ENCODE measurements around the gene MRPL16. TPM values are rescaled to one million over a fixed set of nuclear protein-coding genes. Genes with fewer than 3 reads are reported as not detected.

Gene MRPL16
- total RNA-seq, 2 experiments from 2014 or later, result 22.8 to 24.6 TPM

- Histone ChIP-seq H3K36me3 (ENCODE audit: insufficient read depth, low read length) (peaks cover 5% of the 10 kb centered on the region), H3K4me1 (ENCODE audit: insufficient read depth, low read length) (peaks cover 25% of the 10 kb centered on the region), H3K27me3 (ENCODE audit: control insufficient read depth in 1 of 2, insufficient read depth in 2 of 2, low read length in 2 of 2) (no peaks in the 10 kb centered on the region), H3K9me3 (ENCODE audit: control insufficient read depth in 1 of 2, insufficient read depth in 1 of 2, low read length in 2 of 2) (no peaks in the 10 kb centered on the region), H3K27ac (ENCODE audit: low read depth in 1 of 2, low read length in 2 of 2) (no peak overlapping the region), H3K4me3 (ENCODE audit: low read length) (no peak overlapping the region)
- ChIA-PET POLR2A (no interaction called here), CTCF (no interaction called here)
- Mint-ChIP-seq H3K27me3 (peaks cover 3% of the 10 kb centered on the region), H3K4me3 (no peak overlapping the region), H3K36me3 (ENCODE audit: low read depth) (peaks cover 18% of the 10 kb centered on the region), H3K4me1 (ENCODE audit: low read depth) (peaks cover 36% of the 10 kb centered on the region), H3K27ac (no peak overlapping the region), H3K9me3 (peaks cover 6% of the 10 kb centered on the region)
- DNase-seq, result no peak
- intact Hi-C loops (cut with DNase I, micrococcal nuclease), result loop anchor here (5.0 to 10.0 kb wide), 4 partner anchors 119 to 256 kb away; partner anchors contain the start of gene PATL1 (in 1 of the 2)
- no peak for ATAC-seq (ENCODE audit: poor library complexity)
- TF ChIP-seq, protein P1, sequence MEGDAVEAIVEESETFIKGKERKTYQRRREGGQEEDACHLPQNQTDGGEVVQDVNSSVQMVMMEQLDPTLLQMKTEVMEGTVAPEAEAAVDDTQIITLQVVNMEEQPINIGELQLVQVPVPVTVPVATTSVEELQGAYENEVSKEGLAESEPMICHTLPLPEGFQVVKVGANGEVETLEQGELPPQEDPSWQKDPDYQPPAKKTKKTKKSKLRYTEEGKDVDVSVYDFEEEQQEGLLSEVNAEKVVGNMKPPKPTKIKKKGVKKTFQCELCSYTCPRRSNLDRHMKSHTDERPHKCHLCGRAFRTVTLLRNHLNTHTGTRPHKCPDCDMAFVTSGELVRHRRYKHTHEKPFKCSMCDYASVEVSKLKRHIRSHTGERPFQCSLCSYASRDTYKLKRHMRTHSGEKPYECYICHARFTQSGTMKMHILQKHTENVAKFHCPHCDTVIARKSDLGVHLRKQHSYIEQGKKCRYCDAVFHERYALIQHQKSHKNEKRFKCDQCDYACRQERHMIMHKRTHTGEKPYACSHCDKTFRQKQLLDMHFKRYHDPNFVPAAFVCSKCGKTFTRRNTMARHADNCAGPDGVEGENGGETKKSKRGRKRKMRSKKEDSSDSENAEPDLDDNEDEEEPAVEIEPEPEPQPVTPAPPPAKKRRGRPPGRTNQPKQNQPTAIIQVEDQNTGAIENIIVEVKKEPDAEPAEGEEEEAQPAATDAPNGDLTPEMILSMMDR (IDR thresholded peaks at IDR 0.05), result no peak
Observed at GRCh38 chr11:59813364-59813763, 2.8 kb upstream of the MRPL16 start.

DNA sequence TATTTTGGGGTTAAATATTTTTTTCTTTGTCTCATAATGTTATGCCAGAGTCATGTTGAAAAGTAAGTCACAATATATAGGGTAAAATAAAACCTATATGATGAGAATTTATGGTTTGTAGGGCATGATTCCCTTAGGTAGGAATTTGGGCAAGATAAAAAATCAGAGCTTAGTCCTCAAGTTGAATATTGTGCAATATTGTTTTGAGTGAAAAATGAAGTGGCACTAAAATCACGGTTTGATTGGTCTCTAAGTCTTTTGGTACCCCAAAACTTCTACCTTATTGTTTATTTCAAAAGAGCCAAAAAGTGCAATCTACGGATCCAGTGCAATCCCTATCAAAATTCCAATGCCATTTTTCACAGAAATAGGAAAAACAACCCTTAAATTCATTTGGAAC is 1.6 kb upstream of the MRPL16 start:
- no peak overlapping the region for H3K4me3 Mint-ChIP-seq
- no peak overlapping the region for H3K27ac Mint-ChIP-seq
- H3K9me3 Mint-ChIP-seq, result peaks cover 6% of the 10 kb centered on the region
- no peaks in the 10 kb centered on the region for H3K27me3 ChIP-seq (ENCODE audit: control insufficient read depth in 1 of 2, insufficient read depth in 2 of 2, low read length in 2 of 2)
- H3K36me3 ChIP-seq (ENCODE audit: insufficient read depth, low read length), result peaks cover 14% of the 10 kb centered on the region
- TF ChIP-seq, protein P1 (IDR thresholded peaks at IDR 0.05), result no peak
- H3K4me3 ChIP-seq (ENCODE audit: low read length), result no peak overlapping the region
- intact Hi-C loops (cut with DNase I, micrococcal nuclease), result loop anchor here (5.0 to 10.0 kb wide), 4 partner anchors 117 to 255 kb away; partner anchors contain the start of gene PATL1 (in 1 of the 2)
- ChIA-PET CTCF (no interaction called here), POLR2A (interaction anchor here (0.6 to 2.4 kb wide), 2 partner anchors 197 to 651 kb away, joined by 3 to 14 read pairs; partner anchors contain the start of gene OSBP)
- peaks cover 3% of the 10 kb centered on the region for H3K27me3 Mint-ChIP-seq
- ATAC-seq (ENCODE audit: poor library complexity) (no peak), DNase-seq (no peak)
- H3K36me3 Mint-ChIP-seq (ENCODE audit: low read depth), result peaks cover 27% of the 10 kb centered on the region
- H3K4me1 ChIP-seq (ENCODE audit: insufficient read depth, low read length), result peaks cover 25% of the 10 kb centered on the region
- no peaks in the 10 kb centered on the region for H3K9me3 ChIP-seq (ENCODE audit: control insufficient read depth in 1 of 2, insufficient read depth in 1 of 2, low read length in 2 of 2)
- H3K27ac ChIP-seq (ENCODE audit: low read depth in 1 of 2, low read length in 2 of 2), result no peak overlapping the region
- H3K4me1 Mint-ChIP-seq (ENCODE audit: low read depth), result peaks cover 33% of the 10 kb centered on the region

- intact Hi-C loops (cut with DNase I, micrococcal nuclease), result loop anchor here (2.0 to 10.0 kb wide), 5 partner anchors 56 to 254 kb away; partner anchors contain the start of genes PATL1 (in 1 of the 2) and STX3 (in 1 of the 2)
- Histone ChIP-seq H3K36me3 (ENCODE audit: insufficient read depth, low read length) (peaks cover 26% of the 10 kb centered on the region), H3K4me3 (ENCODE audit: low read length) (peak overlapping the region; percentile 93), H3K27ac (ENCODE audit: low read depth in 1 of 2, low read length in 2 of 2) (peak overlapping the region; percentile 53 to 65), H3K4me1 (ENCODE audit: insufficient read depth, low read length) (peaks cover 25% of the 10 kb centered on the region), H3K27me3 (ENCODE audit: control insufficient read depth in 1 of 2, insufficient read depth in 2 of 2, low read length in 2 of 2) (no peaks in the 10 kb centered on the region), H3K9me3 (ENCODE audit: control insufficient read depth in 1 of 2, insufficient read depth in 1 of 2, low read length in 2 of 2) (no peaks in the 10 kb centered on the region)
- ChIA-PET CTCF (interaction anchor here (1.3 to 3.3 kb wide), 4 partner anchors 12 to 56 kb away, joined by 3 to 37 read pairs (median 4); partner anchors contain the start of gene STX3), POLR2A (interaction anchor here (1.5 to 2.9 kb wide), 6 partner anchors 10 to 196 kb away, joined by 4 to 23 read pairs (median 11); partner anchors contain the start of genes OSBP, PATL1 and STX3)
- Mint-ChIP-seq H3K36me3 (ENCODE audit: low read depth) (peaks cover 39% of the 10 kb centered on the region), H3K4me1 (ENCODE audit: low read depth) (peaks cover 33% of the 10 kb centered on the region), H3K27me3 (peaks cover 3% of the 10 kb centered on the region), H3K9me3 (peaks cover 6% of the 10 kb centered on the region), H3K27ac (peak overlapping the region; percentile 93), H3K4me3 (peak overlapping the region; percentile 95)
- TF ChIP-seq, protein P1 (IDR thresholded peaks at IDR 0.05), result no peak
- DNase-seq (no peak), ATAC-seq (ENCODE audit: poor library complexity) (no peak)
Observed at GRCh38 chr11:59810911-59811259, 307 bp upstream of the MRPL16 start.
